Tibial artery (tissue), 4 donors: ENCODE data around the gene MAPK12.

Experiments used
- DNase-seq, 2 donors: peaks; one replicate each; pipeline ENCODE4 v3.0.0-alpha.2; 2019
- H3K27ac ChIP-seq, 2 donors: fragments of 200-600 bp; sonication (generic) in 1 of 2; 1 replicate in 1 of 2; 2 replicates in 1 of 2; pipeline ENCODE4 v1.5.1; 2018 to 2019; ENCODE audit warnings: mild to moderate bottlenecking in 1 of 2
- H3K27me3 ChIP-seq, 2 donors: fragments of 200-600 bp; sonication (generic) in 1 of 2; one replicate each; pipeline versions ENCODE4 v1.5.1 to v1.6.0; 2016 to 2019
- H3K36me3 ChIP-seq, 3 donors: fragments of 200-600 bp; sonication (generic) in 2 of 3; one replicate each; pipeline ENCODE4 v1.5.1; 2016 to 2019; ENCODE audit warnings: mild to moderate bottlenecking in 2 of 3
- H3K4me1 ChIP-seq, 4 donors: fragments of 200-600 bp; sonication (generic) in 2 of 4; 1 replicate in 3 of 4; 2 replicates in 1 of 4; pipeline ENCODE4 v1.5.1; 2016 to 2019
- H3K4me3 ChIP-seq, 2 donors: fragments of 200-600 bp; sonication (generic) in 1 of 2; 1 replicate in 1 of 2; 2 replicates in 1 of 2; pipeline ENCODE4 v1.5.1; 2018 to 2019; ENCODE audit warnings: mild to moderate bottlenecking in 2 of 2
- H3K9me3 ChIP-seq, 3 donors: fragments of 200-600 bp; sonication (generic) in 1 of 3; one replicate each; pipeline ENCODE4 v1.5.1; 2016 to 2019
- CTCF ChIP-seq, 2 experiments: fragments of 200-600 bp in 1 of 2; fragments of 450-650 bp in 1 of 2; IDR thresholded peaks; one replicate each; pipeline ENCODE4 v1.5.1; 2017 to 2019; ENCODE audit warnings: antibody characterized with exemption in 2 of 2, mild to moderate bottlenecking in 1 of 2, moderate library complexity in 1 of 2
- intact Hi-C: fragments of 100-400 bp; cut with DNase I; formaldehyde crosslinking; loops from one replicate; pipeline ENCODE4 v1.15.0; 2023; ENCODE audit warnings: low total_unique reads

MAPK12 gene

GRCh38 chr22:50298937-50299784, 37.7 kb upstream of the MAPK12 start:
- Histone ChIP-seq H3K9me3 (no peaks in the 10 kb centered on the region), H3K36me3 (peaks cover 0 to 5% (median 0%) of the 10 kb centered on the region in 3 donors), H3K4me1 (peaks cover 16 to 100% (median 91%) of the 10 kb centered on the region in 4 donors), H3K4me3 (peak overlapping the region; percentile 46 to 47), H3K27ac (peak overlapping the region; percentile 92 to 95), H3K27me3 (no peaks in the 10 kb centered on the region)
- intact Hi-C loops, result no loop called here
- no peak for DNase-seq
- no peak for TF ChIP-seq CTCF (IDR thresholded peaks at IDR 0.05)

- Histone ChIP-seq H3K9me3 (no peaks in the 10 kb centered on the region), H3K27ac (peak overlapping the region; percentile 92 to 95), H3K27me3 (no peaks in the 10 kb centered on the region), H3K4me1 (peaks cover 10 to 100% (median 91%) of the 10 kb centered on the region in 4 donors), H3K36me3 (peaks cover 0 to 2% (median 0%) of the 10 kb centered on the region in 3 donors), H3K4me3 (no peak overlapping the region)
- TF ChIP-seq CTCF (IDR thresholded peaks at IDR 0.05), result no peak
- DNase-seq, result no peak
- intact Hi-C loops, result no loop called here
These were observed 36.8 kb upstream of the MAPK12 start for GRCh38 chr22:50298266-50298637.

GRCh38 chr22:50297510-50298265, 36.2 kb upstream of the MAPK12 start:
- Histone ChIP-seq H3K36me3 (no peaks in the 10 kb centered on the region), H3K27ac (peak overlapping the region; percentile 92 to 95), H3K27me3 (no peaks in the 10 kb centered on the region), H3K4me1 (peaks cover 16 to 100% (median 91%) of the 10 kb centered on the region in 4 donors), H3K9me3 (no peaks in the 10 kb centered on the region), H3K4me3 (no peak overlapping the region)
- intact Hi-C loops, result no loop called here
- TF ChIP-seq CTCF (IDR thresholded peaks at IDR 0.05), result no peak
- DNase-seq, result no peak

- no peak for DNase-seq
- H3K4me1 ChIP-seq, result peaks cover 17 to 100% (median 88%) of the 10 kb centered on the region in 4 donors
- H3K9me3 ChIP-seq, result no peaks in the 10 kb centered on the region
- H3K27ac ChIP-seq, result peak overlapping the region; percentile 21 to 95
- H3K36me3 ChIP-seq, result no peaks in the 10 kb centered on the region
- TF ChIP-seq CTCF (IDR thresholded peaks at IDR 0.05), result no peak
- H3K4me3 ChIP-seq, result no peak overlapping the region
- intact Hi-C loops, result no loop called here
- no peaks in the 10 kb centered on the region for H3K27me3 ChIP-seq
These were observed 35.4 kb upstream of the MAPK12 start for GRCh38 chr22:50296658-50297490.

- no peaks in the 10 kb centered on the region for H3K9me3 ChIP-seq
- H3K27me3 ChIP-seq, result no peaks in the 10 kb centered on the region
- H3K36me3 ChIP-seq, result peaks cover 10 to 20% (median 14%) of the 10 kb centered on the region in 3 donors
- no peak for DNase-seq
- intact Hi-C loops, result no loop called here
- H3K4me1 ChIP-seq, result peaks cover 10 to 91% (median 71%) of the 10 kb centered on the region in 4 donors
- no peak for TF ChIP-seq CTCF (IDR thresholded peaks at IDR 0.05)
- peak overlapping the region; percentile 28 to 45 for H3K4me3 ChIP-seq
- H3K27ac ChIP-seq, result peak overlapping the region; percentile 86 to 91
These were observed 32.8 kb upstream of the MAPK12 start for GRCh38 chr22:50294319-50294656.
